Lower leg skin (tissue), 3 donors: ENCODE data around the gene CABCOCO1.

Experiments used
- POLR2A ChIP-seq, 2 donors: fragments of 450-650 bp; IDR thresholded peaks; one replicate each; pipeline ENCODE4 v1.6.1; 2016 to 2017; ENCODE audit warnings: antibody characterized with exemption in 2 of 2, mild to moderate bottlenecking in 1 of 2, moderate library complexity in 1 of 2
- TF ChIP-seq, protein P1 (sequence below), 3 donors: fragments of 450-650 bp; IDR thresholded peaks; one replicate each; pipeline ENCODE4 v1.5.1; 2016; ENCODE audit warnings: antibody characterized with exemption in 3 of 3, mild to moderate bottlenecking in 3 of 3, moderate library complexity in 2 of 3

DNA sequence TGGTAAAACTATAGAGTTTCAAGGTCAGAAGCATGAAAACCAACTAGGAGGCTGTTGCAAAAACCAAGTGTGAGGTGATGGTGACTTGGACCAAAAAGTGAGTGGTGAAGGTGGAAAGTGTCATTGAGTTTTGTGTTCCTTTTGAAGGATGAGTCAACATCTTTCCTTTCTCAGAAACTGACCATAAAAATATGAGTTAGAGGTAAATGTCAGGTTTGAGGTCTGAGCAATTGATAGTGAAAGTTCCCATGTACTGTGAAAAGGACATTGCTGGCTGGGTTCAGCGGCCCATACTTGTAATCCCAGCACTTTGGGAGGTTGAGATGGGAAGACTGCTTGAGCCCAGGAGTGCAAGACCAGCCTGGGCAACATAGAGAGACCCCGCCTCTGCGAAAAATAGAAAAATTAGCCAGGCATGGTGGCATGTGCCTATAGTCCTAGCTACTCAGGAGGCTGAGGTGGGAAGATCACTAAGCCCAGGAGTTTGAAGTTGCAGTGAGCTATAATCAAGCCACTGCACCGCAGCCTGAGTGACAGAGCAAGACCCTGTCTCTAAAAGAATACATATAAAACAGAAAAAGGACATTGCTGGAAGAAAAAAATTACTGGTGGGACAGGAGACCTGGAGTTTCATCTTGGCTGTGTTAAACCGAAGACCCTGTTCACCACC is 149.5 kb downstream of the CABCOCO1 start:
- TF ChIP-seq, protein P1, sequence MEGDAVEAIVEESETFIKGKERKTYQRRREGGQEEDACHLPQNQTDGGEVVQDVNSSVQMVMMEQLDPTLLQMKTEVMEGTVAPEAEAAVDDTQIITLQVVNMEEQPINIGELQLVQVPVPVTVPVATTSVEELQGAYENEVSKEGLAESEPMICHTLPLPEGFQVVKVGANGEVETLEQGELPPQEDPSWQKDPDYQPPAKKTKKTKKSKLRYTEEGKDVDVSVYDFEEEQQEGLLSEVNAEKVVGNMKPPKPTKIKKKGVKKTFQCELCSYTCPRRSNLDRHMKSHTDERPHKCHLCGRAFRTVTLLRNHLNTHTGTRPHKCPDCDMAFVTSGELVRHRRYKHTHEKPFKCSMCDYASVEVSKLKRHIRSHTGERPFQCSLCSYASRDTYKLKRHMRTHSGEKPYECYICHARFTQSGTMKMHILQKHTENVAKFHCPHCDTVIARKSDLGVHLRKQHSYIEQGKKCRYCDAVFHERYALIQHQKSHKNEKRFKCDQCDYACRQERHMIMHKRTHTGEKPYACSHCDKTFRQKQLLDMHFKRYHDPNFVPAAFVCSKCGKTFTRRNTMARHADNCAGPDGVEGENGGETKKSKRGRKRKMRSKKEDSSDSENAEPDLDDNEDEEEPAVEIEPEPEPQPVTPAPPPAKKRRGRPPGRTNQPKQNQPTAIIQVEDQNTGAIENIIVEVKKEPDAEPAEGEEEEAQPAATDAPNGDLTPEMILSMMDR (IDR thresholded peaks at IDR 0.05): no peak
- TF ChIP-seq POLR2A (IDR thresholded peaks at IDR 0.05): no peak
